Panc1 (cell line): ENCODE measurements around the gene SVIL.

Experiments used
- CTCF ChIP-seq: fragments of 450-650 bp; IDR thresholded peaks from 2 replicates; pipeline ENCODE4 v1.5.1; 2017; ENCODE audit warnings: mild to moderate bottlenecking
- POLR2AphosphoS5 ChIP-seq: IDR thresholded peaks from 2 replicates; pipeline ENCODE4 v1.6.1; 2012; ENCODE audit warnings: mild to moderate bottlenecking, low read depth, low read length, moderate library complexity
- REST ChIP-seq, 2 experiments: IDR thresholded peaks; 2 replicates each; pipeline ENCODE4 v1.6.1; 2011 to 2012; ENCODE audit warnings: low read depth in 2 of 2, control low read depth in 1 of 2, low read length in 1 of 2, mild to moderate bottlenecking in 1 of 2, moderate library complexity in 1 of 2; ENCODE audit not compliant: insufficient read depth in 1 of 2

- no peak for TF ChIP-seq CTCF
- no peak for TF ChIP-seq POLR2AphosphoS5
- no peak for TF ChIP-seq REST (IDR thresholded peaks at IDR 0.05; ENCODE audit: insufficient read depth in 1 of 2, low read depth in 2 of 2, low read length in 1 of 2)
Observed at GRCh38 chr10:29426420-29426819, 208.4 kb downstream of the SVIL start.
